Activated naive CD8-positive, alpha-beta T cell treated with anti-CD3 and anti-CD28 coated beads for 36 hours (primary cell): ENCODE data around the gene PRR32. TPM values are rescaled to one million over a fixed set of nuclear protein-coding genes. Genes with fewer than 3 reads are reported as not detected.
"Not testable (repeated sequence)": the region's sequence is repeated elsewhere in the genome, so short reads cannot be mapped to it uniquely, and the experiment has no call there.

ENCODE experiments used
- DNase-seq: peaks from one replicate; pipeline ENCODE4 v3.0.0; 2021
- H3K27ac Mint-ChIP-seq: one replicate; pipeline ENCODE4 v1.8.0; 2022; ENCODE audit warnings: mild to moderate bottlenecking, moderate library complexity, mixed read lengths
- H3K27me3 Mint-ChIP-seq: one replicate; pipeline ENCODE4 v1.8.0; 2022; ENCODE audit warnings: mild to moderate bottlenecking, mixed read lengths
- H3K36me3 Mint-ChIP-seq: one replicate; pipeline ENCODE4 v1.8.0; 2021; ENCODE audit warnings: mild to moderate bottlenecking, mixed read lengths
- H3K4me1 Mint-ChIP-seq: one replicate; pipeline ENCODE4 v1.8.0; 2021; ENCODE audit warnings: mixed read lengths
- H3K4me3 Mint-ChIP-seq: one replicate; pipeline ENCODE4 v1.8.0; 2022; ENCODE audit warnings: mild to moderate bottlenecking, moderate library complexity, mixed read lengths
- H3K9me3 Mint-ChIP-seq: one replicate; pipeline ENCODE4 v1.8.0; 2022; ENCODE audit warnings: mixed read lengths
- total RNA-seq, 2 experiments: library from RNA; stranded (reverse); gene quantifications; one replicate each; pipeline ENCODE4 v1.2.3, GENCODE V29; 2021

PRR32 gene, protein sequence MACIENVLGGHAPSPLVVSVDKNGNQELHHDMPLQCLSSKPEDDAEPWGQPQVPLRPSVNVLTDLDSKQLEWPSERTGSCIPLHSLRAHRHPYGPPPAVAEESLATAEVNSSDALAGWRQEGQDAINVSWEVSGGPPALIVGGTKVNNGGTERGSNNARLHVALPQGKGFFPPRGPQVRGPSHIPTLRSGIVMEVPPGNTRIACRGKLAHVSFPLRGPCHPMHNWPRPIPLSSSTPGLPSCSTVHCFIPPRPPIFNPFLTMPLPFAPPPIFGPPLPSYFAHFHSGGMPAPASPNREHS
- not detected for total RNA-seq

DNA sequence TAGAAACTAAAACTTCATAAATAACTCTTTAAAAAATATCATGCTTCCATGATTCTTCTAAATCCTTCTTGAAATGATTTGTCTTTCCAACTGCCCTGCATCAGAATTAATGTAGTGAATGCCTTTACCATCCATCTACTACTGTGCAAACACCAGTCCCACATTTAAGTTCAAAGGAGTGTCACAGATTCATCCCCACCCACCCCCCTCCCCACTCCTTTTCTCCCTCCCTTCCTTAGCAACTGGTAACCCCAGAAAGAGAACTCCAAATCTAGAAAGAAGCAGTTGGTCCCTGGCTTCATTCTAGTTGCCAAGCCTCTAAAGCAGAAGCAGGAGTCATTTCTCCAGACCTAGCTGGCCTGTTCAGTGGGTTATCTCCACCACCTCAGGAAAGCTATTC lies at the start of gene PRR32:
Gene PRR32, plus strand, starts transcription at position 301 of the 400 bp plus-strand sequence. CDS start 115 bp downstream, outside the sequence.
- Mint-ChIP-seq H3K27ac (no peak within 1 kb of the TSS), H3K9me3 (no peaks in the 10 kb centered on the region), H3K36me3 (no peaks in the 10 kb centered on the region), H3K27me3 (no peaks in the 10 kb centered on the region), H3K4me1 (no peaks in the 10 kb centered on the region), H3K4me3 (no peak within 1 kb of the TSS)
- DNase-seq = no peak

DNA sequence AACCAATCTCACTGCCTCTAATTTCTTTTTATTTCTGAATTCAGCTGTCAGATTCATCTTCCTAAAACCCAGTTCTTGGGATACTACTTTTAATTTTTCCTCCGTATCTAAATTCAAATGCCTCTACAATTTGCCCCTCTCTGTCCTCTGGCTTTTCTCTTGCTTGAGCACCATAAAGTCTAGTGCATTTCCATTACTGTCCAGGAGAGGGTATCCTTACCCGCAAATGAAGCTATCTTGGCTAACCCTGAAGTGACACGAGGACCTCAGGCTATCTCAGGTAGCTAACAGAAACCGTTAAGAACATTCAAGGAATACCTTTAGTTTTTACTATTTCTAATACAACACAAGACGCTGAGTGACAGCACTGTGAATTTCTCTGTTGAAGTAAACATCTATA lies 49.4 kb upstream of the PRR32 start:
- Mint-ChIP-seq H3K4me3 (no peak overlapping the region), H3K4me1 (no peaks in the 10 kb centered on the region), H3K27me3 (no peaks in the 10 kb centered on the region), H3K27ac (no peak overlapping the region), H3K36me3 (no peaks in the 10 kb centered on the region), H3K9me3 (peaks cover 2% of the 10 kb centered on the region)
- DNase-seq = no peak

DNA sequence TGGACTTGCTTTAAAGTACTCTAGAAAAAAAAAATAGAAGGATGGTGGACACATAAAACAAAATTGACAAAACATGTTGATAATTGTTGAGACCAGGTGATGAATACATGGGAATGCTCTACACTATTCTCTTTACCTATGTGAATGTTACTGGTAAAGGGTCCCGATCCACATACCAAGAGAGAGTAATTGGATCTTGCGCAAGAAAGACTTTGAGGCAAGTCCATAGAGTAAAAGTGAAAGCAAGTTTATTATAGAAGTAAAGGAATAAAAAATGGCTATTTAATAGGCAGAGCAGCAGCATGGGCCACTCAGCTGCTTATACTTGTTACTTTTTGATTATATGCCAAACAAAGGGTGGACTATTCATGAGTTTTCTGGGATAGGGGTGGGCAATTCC lies 34.0 kb upstream of the PRR32 start:
- Mint-ChIP-seq H3K27me3 (no peaks in the 10 kb centered on the region), H3K9me3 (no peaks in the 10 kb centered on the region), H3K4me1 (no peaks in the 10 kb centered on the region), H3K4me3 (no peak overlapping the region), H3K36me3 (no peaks in the 10 kb centered on the region), H3K27ac (no peak overlapping the region)
- no peak for DNase-seq

DNA sequence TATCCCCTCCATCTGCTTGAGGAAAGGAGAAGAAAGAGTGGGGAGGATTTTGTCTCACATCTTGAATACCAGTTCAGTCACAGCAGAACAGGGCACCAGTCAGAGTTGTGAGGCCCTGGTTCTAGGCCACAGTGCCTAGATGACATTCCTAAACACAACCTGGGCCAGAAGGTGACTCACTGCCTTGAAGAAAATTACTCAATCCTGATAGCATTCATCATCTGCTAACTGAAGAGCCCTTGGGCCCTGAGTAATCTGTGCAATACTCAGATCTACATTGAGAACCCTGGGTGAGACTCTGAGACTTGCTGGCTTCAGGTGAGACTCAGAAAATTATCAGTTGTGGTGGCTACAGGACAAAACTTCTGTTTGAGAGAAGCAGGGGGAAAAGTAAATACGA lies 20.5 kb upstream of the PRR32 start:
- DNase-seq = no peak
- Mint-ChIP-seq H3K27me3 (no peaks in the 10 kb centered on the region), H3K4me3 (no peak overlapping the region), H3K9me3 (no peaks in the 10 kb centered on the region), H3K4me1 (no peaks in the 10 kb centered on the region), H3K27ac (no peak overlapping the region), H3K36me3 (no peaks in the 10 kb centered on the region)

DNA sequence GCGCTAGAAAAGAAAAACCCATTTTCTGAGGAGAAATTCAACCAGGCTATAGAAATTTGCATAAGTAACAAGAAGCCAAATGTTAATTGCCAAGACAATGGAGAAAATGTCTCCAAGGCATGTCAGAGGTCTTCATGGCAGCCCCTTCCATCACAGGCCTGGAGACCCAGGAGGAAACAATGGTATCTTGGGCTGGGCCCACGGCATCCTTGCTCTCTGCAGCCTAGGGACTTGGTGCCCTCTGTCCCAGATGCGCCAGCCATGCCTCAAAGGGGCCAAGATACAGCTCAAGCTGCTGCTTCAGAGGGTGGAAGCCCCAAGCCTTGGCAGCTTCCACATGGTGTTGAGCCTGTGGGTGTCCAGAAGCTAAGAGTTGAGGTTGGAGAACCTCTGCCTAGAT lies 12.7 kb upstream of the PRR32 start:
- H3K4me3 Mint-ChIP-seq, H3K27ac Mint-ChIP-seq, DNase-seq, H3K27me3 Mint-ChIP-seq, H3K36me3 Mint-ChIP-seq, H3K9me3 Mint-ChIP-seq, H3K4me1 Mint-ChIP-seq: not testable (repeated sequence)

DNA sequence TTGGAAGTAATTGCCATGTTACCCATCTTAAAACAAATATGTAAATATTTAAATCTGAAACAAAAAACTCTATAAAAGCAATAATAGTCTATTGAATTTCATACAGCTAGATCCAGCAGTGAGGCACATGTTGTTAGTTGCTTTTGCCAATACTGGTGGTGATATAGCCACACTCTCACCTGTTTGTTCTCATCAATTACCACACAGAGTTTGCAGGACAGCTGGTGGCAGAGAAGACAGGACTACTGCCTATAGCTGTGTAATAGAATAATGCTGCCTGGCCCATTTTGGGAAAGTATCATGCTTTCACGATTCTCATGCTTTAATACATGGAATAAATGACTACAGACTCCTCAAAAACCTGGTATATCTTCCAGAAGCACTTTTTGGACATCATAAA lies 3.7 kb upstream of the PRR32 start:
- DNase-seq = no peak
- no peaks in the 10 kb centered on the region for H3K27me3 Mint-ChIP-seq
- H3K4me1 Mint-ChIP-seq = no peaks in the 10 kb centered on the region
- H3K4me3 Mint-ChIP-seq = no peak overlapping the region
- no peak overlapping the region for H3K27ac Mint-ChIP-seq
- no peaks in the 10 kb centered on the region for H3K36me3 Mint-ChIP-seq
- H3K9me3 Mint-ChIP-seq = no peaks in the 10 kb centered on the region

DNA sequence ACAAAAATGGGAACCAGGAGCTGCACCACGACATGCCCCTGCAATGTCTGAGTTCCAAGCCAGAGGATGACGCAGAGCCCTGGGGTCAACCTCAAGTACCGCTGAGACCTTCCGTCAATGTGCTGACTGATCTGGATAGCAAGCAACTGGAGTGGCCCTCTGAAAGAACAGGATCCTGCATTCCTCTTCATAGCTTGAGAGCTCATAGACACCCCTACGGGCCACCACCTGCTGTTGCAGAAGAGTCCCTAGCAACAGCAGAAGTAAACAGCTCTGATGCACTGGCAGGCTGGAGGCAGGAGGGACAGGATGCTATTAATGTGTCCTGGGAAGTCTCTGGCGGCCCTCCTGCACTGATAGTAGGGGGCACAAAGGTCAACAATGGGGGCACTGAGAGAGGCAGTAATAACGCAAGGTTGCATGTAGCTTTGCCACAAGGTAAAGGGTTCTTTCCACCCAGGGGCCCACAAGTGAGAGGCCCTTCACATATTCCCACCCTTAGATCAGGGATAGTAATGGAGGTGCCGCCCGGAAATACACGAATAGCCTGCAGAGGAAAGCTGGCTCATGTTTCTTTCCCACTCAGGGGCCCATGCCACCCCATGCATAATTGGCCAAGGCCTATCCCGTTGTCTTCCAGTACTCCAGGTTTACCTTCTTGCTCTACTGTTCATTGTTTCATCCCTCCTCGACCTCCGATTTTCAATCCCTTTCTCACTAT lies 1.3 kb downstream of the PRR32 start:
- Mint-ChIP-seq H3K27me3 (no peaks in the 10 kb centered on the region), H3K4me1 (no peaks in the 10 kb centered on the region), H3K36me3 (no peaks in the 10 kb centered on the region), H3K27ac (no peak overlapping the region), H3K9me3 (no peaks in the 10 kb centered on the region), H3K4me3 (no peak overlapping the region)
- no peak for DNase-seq

DNA sequence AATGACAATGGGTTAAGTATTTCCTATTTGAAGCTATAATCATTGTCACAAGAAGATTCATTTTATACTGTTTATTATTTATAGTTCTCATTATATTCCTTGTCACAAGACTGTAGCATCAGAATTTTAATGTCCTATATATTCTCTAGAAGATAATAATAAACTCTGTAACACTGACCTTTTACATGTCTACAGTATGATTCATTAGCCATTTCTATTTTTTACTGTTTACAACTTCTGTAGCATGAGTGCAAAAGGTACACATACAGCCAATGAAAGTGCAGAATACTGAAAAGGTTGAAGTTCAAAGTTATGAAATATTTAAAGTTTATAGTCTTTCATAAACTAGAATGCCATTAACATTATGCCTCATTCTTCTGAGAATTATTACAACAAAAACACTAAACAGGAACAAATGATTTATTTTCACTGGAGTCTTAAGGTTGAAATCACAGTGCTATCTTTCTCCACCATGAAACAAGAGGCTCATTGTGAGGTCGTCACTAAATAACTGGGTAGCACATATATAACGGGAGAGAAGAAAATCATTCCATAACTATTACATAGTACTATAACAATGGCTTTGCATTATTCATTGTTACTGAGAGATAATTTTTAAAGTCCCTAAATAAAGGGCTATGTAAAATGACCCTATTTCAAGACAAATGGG lies 4.9 kb downstream of the PRR32 start:
- Mint-ChIP-seq H3K4me3 (no peak overlapping the region), H3K36me3 (no peaks in the 10 kb centered on the region), H3K27me3 (no peaks in the 10 kb centered on the region), H3K4me1 (no peaks in the 10 kb centered on the region), H3K27ac (no peak overlapping the region), H3K9me3 (no peaks in the 10 kb centered on the region)
- DNase-seq = no peak

DNA sequence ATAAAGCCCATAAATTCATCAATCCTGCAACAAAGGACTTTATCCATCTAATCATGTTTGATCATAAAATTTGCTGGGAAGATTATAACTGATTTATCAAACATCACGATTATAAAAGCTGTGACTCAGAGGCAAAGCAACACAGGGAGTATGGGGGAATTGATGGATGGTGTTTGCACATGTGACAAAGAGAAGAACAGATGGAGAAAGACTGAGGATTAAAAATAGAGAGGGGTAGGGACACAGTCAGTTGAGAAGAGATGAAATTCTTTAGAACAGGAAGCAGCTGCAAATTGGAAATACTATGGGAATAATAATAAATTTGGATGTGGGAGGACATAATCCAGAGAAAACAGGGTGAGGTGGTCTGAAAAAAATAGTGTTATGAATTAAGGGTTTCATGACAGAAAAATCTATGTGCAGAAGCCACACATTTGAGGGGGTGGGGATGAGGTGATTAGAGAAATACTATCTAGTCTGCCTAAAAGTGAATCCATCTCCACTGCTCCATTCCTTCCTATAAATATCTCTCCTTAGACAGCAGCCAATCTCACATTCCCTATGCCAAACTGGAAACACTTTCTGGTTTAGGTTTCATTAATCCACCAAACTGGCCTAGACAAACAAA lies 6.2 kb downstream of the PRR32 start:
- Mint-ChIP-seq H3K4me1 (no peaks in the 10 kb centered on the region), H3K36me3 (no peaks in the 10 kb centered on the region), H3K9me3 (no peaks in the 10 kb centered on the region), H3K27me3 (no peaks in the 10 kb centered on the region), H3K27ac (no peak overlapping the region), H3K4me3 (no peak overlapping the region)
- no peak for DNase-seq

DNA sequence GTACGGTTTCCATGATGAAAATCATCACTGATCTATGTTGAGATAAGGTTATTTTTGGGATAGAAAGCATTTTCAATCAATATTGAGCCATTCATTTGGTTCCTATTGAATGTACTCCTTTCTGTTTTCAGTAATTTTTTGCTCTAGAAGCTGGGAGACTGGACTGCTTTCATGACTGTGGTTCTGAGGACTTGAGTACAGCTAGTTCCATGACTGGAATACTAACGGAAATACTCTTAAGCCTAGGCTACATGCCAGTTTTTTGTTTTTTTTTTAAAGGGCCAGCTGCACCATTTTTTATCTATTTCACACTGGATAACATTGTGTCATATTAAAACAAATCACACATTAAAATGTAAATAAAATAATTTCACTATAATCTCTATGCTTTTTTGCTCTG lies 16.7 kb downstream of the PRR32 start:
- Mint-ChIP-seq H3K27me3 (no peaks in the 10 kb centered on the region), H3K27ac (no peak overlapping the region), H3K4me3 (no peak overlapping the region), H3K36me3 (no peaks in the 10 kb centered on the region), H3K4me1 (no peaks in the 10 kb centered on the region), H3K9me3 (no peaks in the 10 kb centered on the region)
- DNase-seq = no peak

DNA sequence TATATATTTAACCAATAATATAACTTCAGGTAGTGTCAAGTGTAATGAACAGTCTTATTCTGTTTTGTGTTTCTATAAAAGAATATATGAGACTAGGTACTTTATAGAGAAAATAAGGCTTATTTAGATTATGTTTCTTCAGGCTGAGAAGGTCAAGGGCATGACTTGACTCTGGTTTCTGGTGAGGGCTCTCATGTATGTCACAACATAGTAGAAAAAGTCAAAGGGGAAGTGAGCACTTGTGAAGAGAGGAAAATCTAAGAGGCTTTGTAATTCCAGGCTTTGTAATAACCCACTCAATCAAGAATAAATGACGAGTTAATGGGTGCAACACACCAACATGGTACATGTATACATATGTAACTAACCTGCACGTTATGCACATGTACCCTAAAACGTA lies 27.6 kb downstream of the PRR32 start:
- Mint-ChIP-seq H3K36me3 (no peaks in the 10 kb centered on the region), H3K4me1 (no peaks in the 10 kb centered on the region), H3K4me3 (no peak overlapping the region), H3K27me3 (no peaks in the 10 kb centered on the region), H3K27ac (no peak overlapping the region), H3K9me3 (no peaks in the 10 kb centered on the region)
- no peak for DNase-seq

DNA sequence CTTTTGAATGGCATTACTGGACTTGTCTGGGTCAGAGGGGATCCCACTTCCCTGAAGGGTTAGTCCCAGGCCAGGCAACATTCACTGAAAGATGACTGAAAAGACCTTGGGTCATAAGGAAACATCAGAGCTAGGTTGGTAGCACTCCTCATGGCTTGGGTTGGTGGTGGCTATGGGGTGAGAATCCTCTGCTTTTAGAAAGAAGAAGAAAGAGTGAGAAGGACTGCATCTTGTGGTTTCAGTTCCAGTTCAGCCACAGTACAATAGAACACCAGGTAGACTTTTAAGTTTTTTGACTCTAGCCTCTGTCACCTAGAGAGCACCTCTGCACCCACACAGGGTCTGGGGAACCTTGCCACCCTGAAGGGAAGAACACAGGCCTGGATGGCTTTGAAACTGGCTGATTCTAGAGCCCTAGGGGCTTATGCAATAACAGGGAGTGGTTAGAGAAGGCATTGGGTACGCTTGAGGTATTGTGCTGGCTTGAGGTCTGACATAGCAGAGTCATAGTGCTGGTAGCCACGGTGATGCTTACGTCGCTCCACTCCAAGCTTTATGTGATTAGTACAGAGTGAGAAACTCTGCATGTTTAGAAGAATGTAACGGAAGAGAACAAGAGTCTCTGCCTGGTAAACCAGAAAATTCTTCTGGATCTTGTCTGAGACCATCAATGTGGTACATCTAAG lies 36.5 kb downstream of the PRR32 start:
- DNase-seq = no peak
- Mint-ChIP-seq H3K4me1 (no peaks in the 10 kb centered on the region), H3K27ac (no peak overlapping the region), H3K36me3 (no peaks in the 10 kb centered on the region), H3K9me3 (no peaks in the 10 kb centered on the region), H3K4me3 (no peak overlapping the region), H3K27me3 (no peaks in the 10 kb centered on the region)
